Stimulated activated naive CD8-positive, alpha-beta T cell treated with anti-CD3 and anti-CD28 coated beads, Interleukin-15, Interleukin-2, amounts not matched to agents 100 ng/mL and 50 ng/mL, for 24 hours (primary cell): ENCODE measurements around the gene STARD4.

Source experiments
- H3K27ac Mint-ChIP-seq: one replicate; pipeline ENCODE4 v1.8.0; 2021; ENCODE audit warnings: mild to moderate bottlenecking, mixed read lengths
- H3K27me3 Mint-ChIP-seq: one replicate; pipeline ENCODE4 v1.8.0; 2021; ENCODE audit warnings: mixed read lengths
- H3K36me3 Mint-ChIP-seq: one replicate; pipeline ENCODE4 v1.8.0; 2021; ENCODE audit warnings: low read depth, mixed read lengths
- H3K4me1 Mint-ChIP-seq: one replicate; pipeline ENCODE4 v1.8.0; 2021; ENCODE audit warnings: low read depth, mixed read lengths
- H3K4me3 Mint-ChIP-seq: one replicate; pipeline ENCODE4 v1.8.0; 2021; ENCODE audit warnings: mild to moderate bottlenecking, mixed read lengths
- H3K9me3 Mint-ChIP-seq: one replicate; pipeline ENCODE4 v1.8.0; 2021; ENCODE audit warnings: mixed read lengths

STARD4 gene

GRCh38 chr5:111545031-111545430, 32.7 kb upstream of the STARD4 start:
- Mint-ChIP-seq H3K4me1 (peaks cover 3% of the 10 kb centered on the region), H3K27ac (no peak overlapping the region), H3K36me3 (no peaks in the 10 kb centered on the region), H3K27me3 (peaks cover 12% of the 10 kb centered on the region), H3K9me3 (no peaks in the 10 kb centered on the region), H3K4me3 (no peak overlapping the region)

- Mint-ChIP-seq H3K9me3 (no peaks in the 10 kb centered on the region), H3K4me3 (no peak overlapping the region), H3K27ac (no peak overlapping the region), H3K27me3 (peaks cover 34% of the 10 kb centered on the region), H3K4me1 (no peaks in the 10 kb centered on the region), H3K36me3 (no peaks in the 10 kb centered on the region)
Measured at GRCh38 chr5:111537141-111538024, 25.0 kb upstream of the STARD4 start.

GRCh38 chr5:111535879-111536549, 23.7 kb upstream of the STARD4 start:
- Mint-ChIP-seq H3K9me3 (no peaks in the 10 kb centered on the region), H3K27me3 (peaks cover 30% of the 10 kb centered on the region), H3K36me3 (no peaks in the 10 kb centered on the region), H3K4me3 (no peak overlapping the region), H3K4me1 (peaks cover 5% of the 10 kb centered on the region), H3K27ac (no peak overlapping the region)

DNA sequence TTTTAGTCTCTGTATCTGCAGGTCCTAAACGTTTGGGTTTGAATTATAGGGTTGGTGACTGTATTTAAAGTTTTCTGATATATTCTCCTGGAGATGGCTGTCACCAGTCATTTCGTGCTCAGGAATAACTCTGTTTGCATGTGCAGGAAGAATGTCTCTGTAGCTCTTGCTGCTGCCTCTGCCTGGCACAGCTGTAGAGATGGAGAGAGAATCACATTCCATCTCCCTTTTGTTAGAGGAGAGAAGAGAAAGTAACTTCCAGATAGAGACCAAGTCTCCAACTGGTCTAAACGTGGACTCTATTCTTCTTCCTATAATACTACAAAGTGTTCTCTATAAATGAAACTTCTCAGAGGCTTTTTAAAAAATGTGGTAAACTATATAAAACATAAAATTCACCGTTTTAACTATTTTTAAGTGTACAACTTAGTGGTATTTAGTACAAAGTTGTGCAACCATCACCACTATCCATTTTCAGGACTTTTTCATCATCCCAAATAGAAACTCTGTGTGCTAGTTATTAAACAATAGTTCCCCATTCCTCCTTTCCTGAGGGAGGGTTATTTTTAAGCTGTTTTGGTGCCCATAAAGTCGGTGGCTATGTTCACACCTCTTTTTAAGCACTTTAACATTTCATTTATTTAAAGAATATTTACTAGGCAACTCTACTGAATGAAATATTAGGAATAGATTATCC, 20.7 kb upstream of the STARD4 start:
- Mint-ChIP-seq H3K4me3 (no peak overlapping the region), H3K9me3 (no peaks in the 10 kb centered on the region), H3K4me1 (peaks cover 21% of the 10 kb centered on the region), H3K36me3 (no peaks in the 10 kb centered on the region), H3K27ac (no peak overlapping the region), H3K27me3 (peaks cover 17% of the 10 kb centered on the region)

DNA sequence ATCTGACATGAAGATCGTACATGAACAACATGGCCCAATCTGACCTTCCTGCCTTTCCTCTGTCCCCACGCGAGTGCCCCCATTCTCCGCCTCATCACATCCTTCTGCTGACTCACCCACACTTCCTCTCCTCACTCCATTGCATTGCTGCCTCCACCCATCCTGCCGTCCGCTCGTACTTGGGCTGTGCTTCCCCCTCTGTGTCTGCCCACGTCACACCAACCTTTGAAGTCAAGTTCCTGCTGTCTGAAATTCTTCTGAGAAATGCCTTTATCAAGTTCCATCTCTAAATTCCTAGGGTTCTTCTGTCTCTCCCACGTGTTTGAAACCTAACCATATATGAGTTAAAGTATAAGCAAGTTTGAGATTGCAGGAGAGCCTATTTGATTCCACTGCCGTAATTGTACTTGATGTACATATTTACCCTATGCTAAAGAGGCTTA, 18.0 kb upstream of the STARD4 start:
- peak overlapping the region; percentile 17 for H3K4me3 Mint-ChIP-seq
- H3K9me3 Mint-ChIP-seq, result no peaks in the 10 kb centered on the region
- H3K27ac Mint-ChIP-seq, result peak overlapping the region; percentile 89
- no peaks in the 10 kb centered on the region for H3K36me3 Mint-ChIP-seq
- H3K27me3 Mint-ChIP-seq, result no peaks in the 10 kb centered on the region
- H3K4me1 Mint-ChIP-seq, result peaks cover 21% of the 10 kb centered on the region

DNA sequence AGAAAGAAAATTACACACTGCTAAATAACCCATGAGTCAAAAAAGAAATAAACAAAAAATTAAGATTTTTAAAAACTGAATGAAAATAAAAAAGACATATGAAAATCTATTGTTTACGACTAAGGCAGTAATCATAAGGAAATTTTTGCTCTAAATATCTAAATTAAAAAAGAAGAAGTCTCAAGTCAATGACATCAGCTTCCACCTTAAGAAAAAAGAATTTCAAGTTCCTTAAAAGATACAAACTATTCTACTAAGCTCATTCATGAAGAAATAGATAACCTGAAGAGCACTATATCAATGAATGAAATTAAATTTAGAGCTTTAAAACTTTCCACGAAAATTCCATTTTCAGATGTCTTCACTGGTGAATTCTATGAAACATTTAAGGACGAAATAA, 15.7 kb upstream of the STARD4 start:
- H3K4me3 Mint-ChIP-seq, result no peak overlapping the region
- H3K9me3 Mint-ChIP-seq, result no peaks in the 10 kb centered on the region
- no peak overlapping the region for H3K27ac Mint-ChIP-seq
- peaks cover 21% of the 10 kb centered on the region for H3K4me1 Mint-ChIP-seq
- no peaks in the 10 kb centered on the region for H3K27me3 Mint-ChIP-seq
- H3K36me3 Mint-ChIP-seq, result no peaks in the 10 kb centered on the region

DNA sequence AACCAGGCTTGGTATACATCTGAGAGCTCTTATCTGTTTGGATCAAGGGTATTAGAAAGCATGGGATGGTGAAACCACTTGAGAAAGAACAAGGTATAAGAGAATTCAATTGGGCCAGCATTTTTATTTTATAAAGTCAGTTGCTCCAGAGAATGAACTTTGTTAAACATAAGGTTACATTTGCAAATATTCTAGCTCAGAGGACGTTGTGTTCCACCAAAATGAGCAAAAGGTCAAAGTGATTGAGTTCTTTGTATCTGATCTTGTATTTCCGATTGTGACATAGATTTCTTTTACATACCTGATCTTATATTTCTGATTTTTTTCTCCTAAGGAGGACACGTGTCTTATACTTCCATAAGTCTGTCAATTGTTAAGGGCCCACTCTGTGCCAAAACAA, 8.6 kb upstream of the STARD4 start:
- Mint-ChIP-seq H3K4me3 (no peak overlapping the region), H3K27me3 (peaks cover 4% of the 10 kb centered on the region), H3K9me3 (no peaks in the 10 kb centered on the region), H3K36me3 (no peaks in the 10 kb centered on the region), H3K4me1 (peaks cover 7% of the 10 kb centered on the region), H3K27ac (no peak overlapping the region)

DNA sequence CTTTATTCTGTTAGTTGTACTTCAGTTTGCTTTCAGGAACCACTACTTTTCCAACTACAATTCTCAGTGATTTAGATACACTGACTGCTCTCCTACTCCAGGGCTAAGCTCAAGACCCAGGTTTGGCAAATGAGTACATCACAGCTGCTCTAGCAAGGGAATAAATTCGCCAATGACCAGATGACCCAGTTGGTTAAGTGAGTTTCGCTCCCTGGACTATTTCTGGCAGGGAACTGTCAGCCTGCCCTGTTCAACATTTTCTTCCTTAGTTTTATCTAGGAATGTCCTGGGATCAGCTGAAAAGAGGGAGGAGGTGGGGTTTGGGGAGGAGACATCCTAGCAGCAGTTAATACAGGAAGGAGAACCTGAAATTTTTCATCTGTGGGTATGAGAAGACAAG, 6.4 kb upstream of the STARD4 start:
- Mint-ChIP-seq H3K27me3 (peaks cover 4% of the 10 kb centered on the region), H3K4me3 (no peak overlapping the region), H3K36me3 (no peaks in the 10 kb centered on the region), H3K27ac (no peak overlapping the region), H3K9me3 (no peaks in the 10 kb centered on the region), H3K4me1 (peaks cover 12% of the 10 kb centered on the region)

GRCh38 chr5:111517853-111518501, 5.6 kb upstream of the STARD4 start:
- H3K9me3 Mint-ChIP-seq, result no peaks in the 10 kb centered on the region
- no peak overlapping the region for H3K4me3 Mint-ChIP-seq
- no peaks in the 10 kb centered on the region for H3K36me3 Mint-ChIP-seq
- H3K4me1 Mint-ChIP-seq, result peaks cover 20% of the 10 kb centered on the region
- H3K27ac Mint-ChIP-seq, result no peak overlapping the region
- H3K27me3 Mint-ChIP-seq, result peaks cover 4% of the 10 kb centered on the region

DNA sequence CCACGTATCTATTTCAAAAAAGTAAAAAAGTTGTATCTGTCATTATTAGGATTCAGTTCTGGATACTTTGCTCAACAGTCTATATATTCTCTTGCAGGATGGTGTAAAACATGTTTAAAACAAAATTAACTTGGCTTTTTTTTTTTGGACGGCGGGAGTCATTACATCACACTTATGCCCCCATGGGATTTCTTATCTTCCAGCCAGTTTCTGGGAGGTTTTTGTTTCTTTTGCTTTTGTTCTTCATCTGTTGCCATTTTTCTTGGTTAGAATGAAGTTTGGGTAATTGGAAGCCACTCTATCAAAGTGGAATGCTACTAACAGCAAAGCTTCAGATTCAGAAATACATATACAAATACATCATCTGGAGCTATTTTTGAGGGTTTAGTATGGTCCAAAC, 1.8 kb upstream of the STARD4 start:
- no peak overlapping the region for H3K27ac Mint-ChIP-seq
- no peak overlapping the region for H3K4me3 Mint-ChIP-seq
- H3K9me3 Mint-ChIP-seq, result no peaks in the 10 kb centered on the region
- peaks cover 47% of the 10 kb centered on the region for H3K4me1 Mint-ChIP-seq
- H3K36me3 Mint-ChIP-seq, result peaks cover 14% of the 10 kb centered on the region
- H3K27me3 Mint-ChIP-seq, result no peaks in the 10 kb centered on the region

DNA sequence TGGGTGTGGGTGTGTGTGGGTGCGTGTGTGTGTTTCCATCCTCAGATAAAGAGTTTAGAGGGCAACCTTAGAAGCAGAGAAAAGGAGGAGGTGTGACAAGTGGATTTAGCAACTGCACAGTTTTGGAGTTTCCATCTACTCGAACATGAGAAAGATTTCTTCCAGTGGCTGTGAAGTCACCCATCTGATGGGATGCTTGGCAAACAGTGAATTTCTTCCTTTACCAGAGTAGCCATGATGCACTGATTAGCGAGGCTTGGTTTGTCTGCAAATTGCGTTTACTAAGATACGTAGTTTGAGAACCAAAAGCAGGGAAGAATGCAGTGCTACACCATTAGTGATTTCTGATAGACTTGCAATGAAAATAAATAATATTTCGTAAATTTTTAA, 791 bp upstream of the STARD4 start:
- no peaks in the 10 kb centered on the region for H3K9me3 Mint-ChIP-seq
- peaks cover 53% of the 10 kb centered on the region for H3K4me1 Mint-ChIP-seq
- peak overlapping the region; percentile 99 for H3K27ac Mint-ChIP-seq
- H3K27me3 Mint-ChIP-seq, result no peaks in the 10 kb centered on the region
- H3K36me3 Mint-ChIP-seq, result peaks cover 14% of the 10 kb centered on the region
- peak overlapping the region; percentile 89 for H3K4me3 Mint-ChIP-seq

DNA sequence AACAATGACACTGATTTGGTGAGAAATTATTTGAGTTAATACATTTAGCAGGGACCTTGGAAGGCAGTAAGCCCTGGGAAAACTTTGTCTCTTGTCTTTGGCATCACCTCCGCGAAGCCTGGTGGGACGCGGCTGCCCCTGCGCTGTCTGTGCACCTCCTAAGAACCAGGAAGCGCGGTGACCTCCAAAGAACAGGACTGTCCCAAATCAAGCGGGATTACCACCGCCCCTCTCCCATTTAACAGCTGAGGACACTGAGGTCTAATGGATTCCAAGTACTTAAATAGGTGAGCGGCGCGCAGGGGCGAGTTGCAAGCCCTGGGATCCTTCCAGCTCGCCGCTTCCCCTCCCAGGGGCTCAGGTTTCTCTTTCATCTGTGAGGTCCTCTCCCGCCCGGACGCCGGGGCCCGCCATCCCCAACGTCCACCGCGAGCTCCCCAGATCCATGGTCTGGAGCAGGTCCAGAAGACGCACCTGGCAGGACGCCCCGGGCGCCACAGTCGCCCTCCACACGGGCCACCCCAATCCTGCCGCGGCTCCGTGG, 432 bp downstream of the STARD4 start:
- Mint-ChIP-seq H3K4me3 (peak overlapping the region; percentile 89), H3K36me3 (peaks cover 14% of the 10 kb centered on the region), H3K9me3 (no peaks in the 10 kb centered on the region), H3K4me1 (peaks cover 59% of the 10 kb centered on the region), H3K27ac (peak overlapping the region; percentile 99), H3K27me3 (no peaks in the 10 kb centered on the region)

DNA sequence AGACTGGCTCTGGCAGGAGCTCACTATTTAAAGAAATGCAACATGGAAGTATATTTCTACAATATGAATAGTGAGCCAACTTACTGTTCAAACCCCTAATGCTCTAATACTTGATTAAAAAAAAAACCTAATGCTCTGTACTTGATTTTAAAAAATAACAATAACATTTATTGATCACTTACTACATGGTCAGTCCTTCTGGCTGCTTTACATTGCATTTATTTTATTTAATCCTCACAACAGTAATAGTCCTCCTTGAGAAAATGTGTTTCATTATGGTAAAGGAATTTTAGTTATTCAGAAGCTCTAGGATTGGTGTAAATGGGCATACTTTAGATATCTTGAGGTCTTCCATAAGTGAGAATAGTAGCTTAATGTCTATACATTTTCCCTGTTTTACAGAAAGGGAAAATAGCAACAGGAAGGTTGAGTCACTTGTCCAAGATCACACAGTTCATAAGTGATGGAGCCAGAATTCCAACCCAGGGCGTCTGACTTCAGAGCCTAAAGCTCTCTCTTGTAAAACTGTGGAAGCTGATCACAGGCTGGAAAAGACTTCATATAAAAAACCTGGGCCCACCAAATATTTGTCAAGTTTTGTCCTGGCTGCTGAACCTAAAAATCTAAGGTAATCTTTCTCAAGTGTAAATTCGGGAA, 1.0 kb downstream of the STARD4 start:
- H3K4me1 Mint-ChIP-seq, result peaks cover 59% of the 10 kb centered on the region
- peak overlapping the region; percentile 99 for H3K27ac Mint-ChIP-seq
- H3K27me3 Mint-ChIP-seq, result no peaks in the 10 kb centered on the region
- peak overlapping the region; percentile 89 for H3K4me3 Mint-ChIP-seq
- no peaks in the 10 kb centered on the region for H3K9me3 Mint-ChIP-seq
- H3K36me3 Mint-ChIP-seq, result peaks cover 18% of the 10 kb centered on the region

DNA sequence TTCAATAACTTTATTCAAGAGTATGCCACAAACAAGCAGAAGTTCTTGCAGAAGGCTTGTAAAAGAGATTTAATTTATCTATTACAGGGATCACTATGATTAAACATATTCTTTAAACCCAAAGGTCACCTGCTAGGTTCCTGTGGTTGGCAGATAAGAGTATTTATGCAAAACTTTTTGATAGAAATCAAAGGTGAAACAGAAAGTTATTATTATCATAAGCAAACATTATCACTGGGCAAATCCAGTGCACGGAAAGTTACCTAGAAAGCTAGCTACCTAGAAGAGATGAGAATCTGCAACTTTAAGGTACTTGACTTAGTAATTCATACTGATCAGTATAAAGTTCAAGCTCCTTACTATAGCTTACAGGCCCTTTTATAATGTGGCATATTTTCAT, 3.2 kb downstream of the STARD4 start:
- H3K36me3 Mint-ChIP-seq, result peaks cover 31% of the 10 kb centered on the region
- H3K4me3 Mint-ChIP-seq, result peak overlapping the region; percentile 89
- no peaks in the 10 kb centered on the region for H3K27me3 Mint-ChIP-seq
- H3K4me1 Mint-ChIP-seq, result peaks cover 57% of the 10 kb centered on the region
- no peaks in the 10 kb centered on the region for H3K9me3 Mint-ChIP-seq
- H3K27ac Mint-ChIP-seq, result no peak overlapping the region
